Trophoblast cell (in vitro differentiated cells and primary cell): ENCODE data around the gene BRD1. TPM values are rescaled to one million over a fixed set of nuclear protein-coding genes. Genes with fewer than 3 reads are reported as not detected.

Experiments
- DNase-seq, 2 donors: peaks; one replicate each; pipeline ENCODE4 v3.0.0-alpha.2; 2016
- H2AFZ ChIP-seq: 2 replicates; pipeline ENCODE4 v1.6.1; 2013; ENCODE audit warnings: low read length, moderate library complexity, mild to moderate bottlenecking; ENCODE audit not compliant: insufficient read depth, poor library complexity
- H2AK5ac ChIP-seq: 2 replicates; pipeline ENCODE4 v1.6.1; 2013; ENCODE audit warnings: mild to moderate bottlenecking, low read length
- H2BK120ac ChIP-seq: 2 replicates; pipeline ENCODE4 v1.6.1; 2013; ENCODE audit warnings: low read length, mild to moderate bottlenecking, moderate library complexity; ENCODE audit not compliant: insufficient read depth, poor library complexity
- H2BK12ac ChIP-seq: 2 replicates; pipeline ENCODE4 v1.6.1; 2013; ENCODE audit warnings: mild to moderate bottlenecking, low read length, moderate library complexity
- H2BK5ac ChIP-seq: 2 replicates; pipeline ENCODE4 v1.6.1; 2013; ENCODE audit warnings: low read length, low read depth, moderate library complexity, mild to moderate bottlenecking; ENCODE audit not compliant: poor library complexity
- H3K14ac ChIP-seq: 2 replicates; pipeline ENCODE4 v1.6.1; 2013; ENCODE audit warnings: mild to moderate bottlenecking, low read length
- H3K18ac ChIP-seq: 2 replicates; pipeline ENCODE4 v1.6.1; 2013; ENCODE audit warnings: mild to moderate bottlenecking, low read length
- H3K23ac ChIP-seq: 2 replicates; pipeline ENCODE4 v1.6.1; 2013; ENCODE audit warnings: low read length
- H3K27ac ChIP-seq: 2 replicates; pipeline ENCODE4 v1.5.1; 2013; ENCODE audit warnings: low read depth, mild to moderate bottlenecking, inconsistent platforms, low read length, moderate library complexity
- H3K27me3 ChIP-seq: 2 replicates; pipeline ENCODE4 v1.6.1; 2013; ENCODE audit warnings: inconsistent platforms, mild to moderate bottlenecking, low read length, moderate library complexity; ENCODE audit not compliant: insufficient read depth
- H3K36me3 ChIP-seq, 2 experiments: 1 replicate in 1 of 2; 2 replicates in 1 of 2; pipeline ENCODE4 v1.6.1; 2013; ENCODE audit warnings: low read length in 2 of 2, mild to moderate bottlenecking in 2 of 2, moderate library complexity in 1 of 2; ENCODE audit not compliant: insufficient read depth in 2 of 2, control insufficient read depth in 1 of 2
- H3K4ac ChIP-seq: 2 replicates; pipeline ENCODE4 v1.6.1; 2013; ENCODE audit warnings: low read depth, mild to moderate bottlenecking, low read length, moderate library complexity
- H3K4me1 ChIP-seq, 2 experiments: 1 replicate in 1 of 2; 2 replicates in 1 of 2; pipeline ENCODE4 v1.6.1; 2013; ENCODE audit warnings: low read length in 2 of 2, mild to moderate bottlenecking in 2 of 2, moderate library complexity in 1 of 2; ENCODE audit not compliant: insufficient read depth in 2 of 2, control insufficient read depth in 1 of 2
- H3K4me2 ChIP-seq: 2 replicates; pipeline ENCODE4 v1.6.1; 2013; ENCODE audit warnings: inconsistent platforms, mild to moderate bottlenecking, low read length, moderate library complexity
- H3K4me3 ChIP-seq: 2 replicates; pipeline ENCODE4 v1.5.1; 2013; ENCODE audit warnings: mild to moderate bottlenecking, low read depth, low read length, inconsistent platforms
- H3K79me1 ChIP-seq: one replicate; pipeline ENCODE4 v1.6.1; 2013; ENCODE audit warnings: low read length
- H3K79me2 ChIP-seq: 2 replicates; pipeline ENCODE4 v1.6.1; 2013; ENCODE audit warnings: low read length, mild to moderate bottlenecking; ENCODE audit not compliant: control insufficient read depth, insufficient read depth, poor library complexity
- H3K9ac ChIP-seq: 2 replicates; pipeline ENCODE4 v1.6.1; 2013; ENCODE audit warnings: mild to moderate bottlenecking, low read length
- H3K9me3 ChIP-seq: 2 replicates; pipeline ENCODE4 v1.6.1; 2013; ENCODE audit warnings: low read depth, mild to moderate bottlenecking, control low read depth, inconsistent platforms, low read length; ENCODE audit not compliant: insufficient read depth
- H4K12ac ChIP-seq: 2 replicates; pipeline ENCODE4 v1.6.1; 2013; ENCODE audit warnings: low read depth, mild to moderate bottlenecking, low read length, moderate library complexity
- H4K8ac ChIP-seq: 2 replicates; pipeline ENCODE4 v1.6.1; 2013; ENCODE audit warnings: low read depth, mild to moderate bottlenecking, low read length, moderate library complexity
- H4K91ac ChIP-seq: one replicate; pipeline ENCODE4 v1.6.1; 2013; ENCODE audit warnings: low read depth, mild to moderate bottlenecking, low read length, moderate library complexity
- WGBS: extraction: QIAGEN DNeasy Blood & Tissue Kit; methylation state at CpG from one replicate; pipeline ENCODE4 v1.1.7; 2013; ENCODE audit warnings: missing lambda C conversion rate; ENCODE audit not compliant: insufficient read length, insufficient coverage; ENCODE audit errors: extremely low coverage; 5-methylcytosine and 5-hydroxymethylcytosine counted together
- polyA plus RNA-seq: library from polyadenylated mRNA; stranded (reverse); fragments of 200-250 nt; gene quantifications from 2 replicates; pipeline ENCODE4 v1.2.3, GENCODE V29; 2013

The BRD1 gene
- polyA plus RNA-seq: 18.7 and 19.7 TPM in 2 replicates

DNA sequence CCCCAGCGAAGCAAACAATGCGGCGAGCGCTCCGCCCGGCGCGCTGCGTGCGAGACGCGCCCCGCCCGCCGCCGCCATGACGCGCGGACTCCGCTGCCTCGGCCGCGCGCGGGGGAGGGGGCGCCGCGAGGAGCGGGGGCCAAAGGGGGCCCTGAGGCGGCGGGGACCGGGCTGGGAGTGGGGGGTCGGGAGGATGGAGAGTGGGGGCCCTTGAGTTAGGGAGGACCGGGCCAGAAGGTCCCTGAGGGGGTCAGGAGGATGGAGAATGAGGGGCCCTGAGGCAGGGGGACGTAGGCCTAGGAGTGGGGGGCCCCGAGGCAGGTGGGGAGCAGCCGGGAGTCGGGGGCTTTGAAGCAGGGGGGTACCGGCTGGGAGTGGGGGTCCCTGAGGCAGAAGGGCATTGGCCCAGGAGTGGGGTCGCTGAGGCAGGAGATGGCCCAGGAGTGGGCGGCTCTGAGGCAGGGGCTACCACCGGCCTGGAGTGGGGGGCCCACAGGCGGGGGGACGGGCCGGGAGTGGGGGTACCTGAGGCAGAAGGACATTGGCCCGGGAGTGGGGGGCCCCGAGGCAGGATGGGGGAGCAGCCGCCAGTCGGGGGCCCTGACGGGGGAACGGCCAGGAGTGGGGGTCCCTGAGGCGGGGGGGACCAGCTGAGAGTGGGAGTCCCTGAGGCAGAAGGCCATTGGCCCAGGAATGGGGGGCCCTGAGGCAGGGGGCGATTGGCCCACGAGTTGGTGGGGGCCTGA, at the start of gene BRD1:
Gene BRD1 (minus strand): TSS at position 21 of the 746 bp plus-strand sequence. CDS start 3,556 bp downstream, outside the sequence.
- Histone ChIP-seq H3K79me2 (peaks cover 35% of the 10 kb centered on the region), H2BK120ac (peak within 1 kb of the TSS; percentile 85), H3K4me1 (peaks cover 17 to 22% of the 10 kb centered on the region in 2 experiments), H3K79me1 (peaks cover 13% of the 10 kb centered on the region), H4K91ac (peak within 1 kb of the TSS; percentile 97), H3K18ac (peak within 1 kb of the TSS; percentile 72), H2BK5ac (peak within 1 kb of the TSS; percentile 68), H3K27me3 (no peaks in the 10 kb centered on the region), H3K9me3 (peaks cover 4% of the 10 kb centered on the region), H3K4me2 (peak within 1 kb of the TSS; percentile 66), H4K12ac (peak within 1 kb of the TSS; percentile 95), H3K23ac (no peak within 1 kb of the TSS), H3K9ac (peak within 1 kb of the TSS; percentile 87), H3K4ac (peak within 1 kb of the TSS; percentile 84), H3K36me3 (peaks cover 22 to 23% of the 10 kb centered on the region in 2 experiments), H3K4me3 (peak within 1 kb of the TSS; percentile 84), H4K8ac (peak within 1 kb of the TSS; percentile 99), H2BK12ac (peak within 1 kb of the TSS; percentile 61), H2AFZ (peak within 1 kb of the TSS; percentile 99), H2AK5ac (peak within 1 kb of the TSS; percentile 75), H3K14ac (peak within 1 kb of the TSS; percentile 85), H3K27ac (peak within 1 kb of the TSS; percentile 13)
- peak in 1 of 2 donors; percentile 72 for DNase-seq
- no CpG with 5 or more reads among the region's 54 CpGs for WGBS

DNA sequence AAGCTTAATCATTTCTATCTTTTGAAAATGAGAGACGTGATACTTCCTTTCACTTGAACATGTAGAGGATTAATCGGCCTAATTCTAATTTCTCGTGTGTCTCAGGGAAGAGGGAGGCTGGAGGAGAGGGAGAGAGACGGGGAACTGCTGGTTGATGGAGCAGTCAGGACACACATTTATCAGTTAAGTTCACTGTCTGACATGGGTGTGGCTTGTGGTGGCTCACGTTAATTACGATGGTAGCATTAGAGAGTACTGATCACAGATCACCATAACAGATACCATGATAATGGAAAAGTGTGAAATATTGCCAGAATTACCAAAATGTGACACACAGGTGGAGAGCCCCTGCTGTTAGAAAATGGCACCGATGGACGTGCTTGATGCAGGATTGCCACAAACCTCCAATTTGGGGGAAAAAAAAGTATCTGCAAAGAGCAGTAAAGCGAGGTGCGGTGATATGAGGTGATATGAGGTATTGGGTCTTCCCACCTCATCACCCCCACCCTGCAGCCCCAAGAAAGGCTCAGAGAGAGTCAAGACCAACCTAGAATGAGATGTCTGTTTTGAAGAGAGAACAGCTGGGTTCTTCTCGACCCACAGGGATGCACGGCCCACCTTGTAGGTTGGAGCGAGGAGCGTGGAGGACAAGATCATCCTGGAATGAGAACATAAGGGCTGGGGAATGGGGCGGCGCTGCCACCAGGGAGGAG, 45.7 kb upstream of the BRD1 start:
- no peak overlapping the region for H3K4ac ChIP-seq
- H2BK120ac ChIP-seq: no peak overlapping the region
- no peaks in the 10 kb centered on the region for H3K4me1 ChIP-seq
- no peak overlapping the region for H4K91ac ChIP-seq
- H3K36me3 ChIP-seq: peaks cover 4 to 8% of the 10 kb centered on the region in 2 experiments
- no peaks in the 10 kb centered on the region for H3K27me3 ChIP-seq
- H3K9ac ChIP-seq: no peak overlapping the region
- no peak overlapping the region for H4K12ac ChIP-seq
- H3K27ac ChIP-seq: no peak overlapping the region
- H2AK5ac ChIP-seq: no peak overlapping the region
- no peak for DNase-seq
- H2BK12ac ChIP-seq: no peak overlapping the region
- no peak overlapping the region for H3K4me2 ChIP-seq
- no peak overlapping the region for H2BK5ac ChIP-seq
- H2AFZ ChIP-seq: no peak overlapping the region
- H3K79me1 ChIP-seq: no peaks in the 10 kb centered on the region
- no peak overlapping the region for H3K23ac ChIP-seq
- peaks cover 4% of the 10 kb centered on the region for H3K9me3 ChIP-seq
- no peak overlapping the region for H4K8ac ChIP-seq
- WGBS: no CpG with 5 or more reads among the region's 16 CpGs
- no peak overlapping the region for H3K18ac ChIP-seq
- peaks cover 4% of the 10 kb centered on the region for H3K79me2 ChIP-seq
- H3K4me3 ChIP-seq: no peak overlapping the region
- no peak overlapping the region for H3K14ac ChIP-seq

GRCh38 chr22:49872347-49872746, 44.7 kb upstream of the BRD1 start:
- H3K4ac ChIP-seq: no peak overlapping the region
- H2BK120ac ChIP-seq: no peak overlapping the region
- no peaks in the 10 kb centered on the region for H3K79me1 ChIP-seq
- H3K18ac ChIP-seq: no peak overlapping the region
- H3K36me3 ChIP-seq: peaks cover 2 to 10% of the 10 kb centered on the region in 2 experiments
- peaks cover 4% of the 10 kb centered on the region for H3K9me3 ChIP-seq
- peaks cover 4% of the 10 kb centered on the region for H3K79me2 ChIP-seq
- H3K4me3 ChIP-seq: no peak overlapping the region
- no peak overlapping the region for H2BK5ac ChIP-seq
- no peak for DNase-seq
- H4K8ac ChIP-seq: no peak overlapping the region
- no peak overlapping the region for H3K14ac ChIP-seq
- H2AK5ac ChIP-seq: no peak overlapping the region
- no peak overlapping the region for H3K4me2 ChIP-seq
- H3K27me3 ChIP-seq: no peaks in the 10 kb centered on the region
- H3K23ac ChIP-seq: no peak overlapping the region
- no peak overlapping the region for H2AFZ ChIP-seq
- no peak overlapping the region for H3K27ac ChIP-seq
- H2BK12ac ChIP-seq: no peak overlapping the region
- H3K9ac ChIP-seq: no peak overlapping the region
- no peak overlapping the region for H4K12ac ChIP-seq
- H4K91ac ChIP-seq: no peak overlapping the region
- no CpG with 5 or more reads among the region's 7 CpGs for WGBS
- no peaks in the 10 kb centered on the region for H3K4me1 ChIP-seq

- Histone ChIP-seq H3K4me1 (no peaks in the 10 kb centered on the region), H3K27ac (no peak overlapping the region), H2BK120ac (no peak overlapping the region), H3K4ac (peak overlapping the region; percentile 47), H2BK5ac (no peak overlapping the region), H4K91ac (no peak overlapping the region), H3K23ac (no peak overlapping the region), H4K12ac (no peak overlapping the region), H3K14ac (no peak overlapping the region), H3K36me3 (peaks cover 1 to 12% of the 10 kb centered on the region in 2 experiments), H3K4me3 (no peak overlapping the region), H3K9ac (no peak overlapping the region), H3K79me2 (peaks cover 4% of the 10 kb centered on the region), H3K4me2 (no peak overlapping the region), H2BK12ac (no peak overlapping the region), H3K9me3 (peaks cover 5% of the 10 kb centered on the region), H2AFZ (no peak overlapping the region), H3K27me3 (no peaks in the 10 kb centered on the region), H4K8ac (no peak overlapping the region), H3K18ac (no peak overlapping the region), H2AK5ac (no peak overlapping the region), H3K79me1 (no peaks in the 10 kb centered on the region)
- DNase-seq: no peak
- no CpG with 5 or more reads among the region's 4 CpGs for WGBS
These were observed 43.8 kb upstream of the BRD1 start for GRCh38 chr22:49871482-49871881.
